H54 (cell line): ENCODE data around the gene PCDHA13.

Source experiments
- DNase-seq: peaks from one replicate; pipeline ENCODE4 v3.0.0; 2011; ENCODE audit warnings: low spot score, mixed read lengths; ENCODE audit not compliant: insufficient read length
- FAIRE-seq: peaks from 3 replicates; lab custom pipeline; 2011; peaks lifted over from hg19 to GRCh38; lab: Jason Lieb, UNC
- POLR2A ChIP-seq: IDR thresholded peaks from 2 replicates; pipeline ENCODE4 v1.6.1; 2011; ENCODE audit warnings: low read depth, mild to moderate bottlenecking, low read length

The PCDHA13 gene

GRCh38 chr5:140882591-140882899 lies 621 bp downstream of the PCDHA13 start:
- peak; percentile 6 for FAIRE-seq
- no peak for DNase-seq
- no peak for TF ChIP-seq POLR2A

GRCh38 chr5:140883373-140883772 lies 1.4 kb downstream of the PCDHA13 start:
- TF ChIP-seq POLR2A, result no peak
- FAIRE-seq (no peak), DNase-seq (no peak)

GRCh38 chr5:140883927-140884697 lies 2.2 kb downstream of the PCDHA13 start:
- DNase-seq, result no peak
- no peak for FAIRE-seq
- no peak for TF ChIP-seq POLR2A

- TF ChIP-seq POLR2A, result no peak
- FAIRE-seq (no peak), DNase-seq (no peak)
These were observed 34.4 kb downstream of the PCDHA13 start for GRCh38 chr5:140916325-140916724.

- no peak for TF ChIP-seq POLR2A
- DNase-seq, result no peak
- no peak for FAIRE-seq
These were observed 41.7 kb downstream of the PCDHA13 start for GRCh38 chr5:140923601-140924000.

- no peak for DNase-seq
These were observed 44.0 kb downstream of the PCDHA13 start, which contains the start of gene PCDHAC1 for GRCh38 chr5:140925806-140926442. PCDHAC1 (plus strand) TSS chr5:140926299; CDS start chr5:140926893, 594 bp downstream.

GRCh38 chr5:140926443-140927227 lies 44.7 kb downstream of the PCDHA13 start:
- TF ChIP-seq POLR2A, result no peak
- DNase-seq (peak; percentile 31), FAIRE-seq (no peak)

More at GRCh38 chr5:140925806-140926442, 44.0 kb downstream of the PCDHA13 start, which contains the start of gene PCDHAC1:
- no peak for TF ChIP-seq POLR2A
- FAIRE-seq, result no peak

GRCh38 chr5:140927228-140927573 lies 45.3 kb downstream of the PCDHA13 start:
- FAIRE-seq (no peak), DNase-seq (no peak)
- TF ChIP-seq POLR2A, result no peak
